ENCODE data around the gene MTUS2.

MTUS2 gene

GRCh38 chr13:29260684-29261083, 440.5 kb downstream of the MTUS2 start:
- no peak for DNase-seq
- no peaks in the 10 kb centered on the region for H3K4me1 ChIP-seq (ENCODE audit: low read length)
- no peaks in the 10 kb centered on the region for H3K9me2 ChIP-seq (replicated peaks; ENCODE audit: insufficient read depth, low read length)
- no peak overlapping the region for H2AFZ ChIP-seq (ENCODE audit: low read length)
- no peak for TF ChIP-seq EZH2 (optimal IDR thresholded peaks at IDR 0.05; ENCODE audit: low read depth, low read length)
- TF ChIP-seq CTCF (IDR thresholded peaks at IDR 0.05; ENCODE audit: low read length): no peak
- no peak for TF ChIP-seq EZH2phosphoT487 (IDR thresholded peaks at IDR 0.05; ENCODE audit: low read length)
- H3K4me3 ChIP-seq (ENCODE audit: low read length): no peak overlapping the region
- no peaks in the 10 kb centered on the region for H3K27me3 ChIP-seq (replicated peaks; ENCODE audit: insufficient read depth, low read length)
- no peaks in the 10 kb centered on the region for H3K9me3 ChIP-seq (replicated peaks; ENCODE audit: insufficient read depth, low read length)
- no peak overlapping the region for H3K9ac ChIP-seq (ENCODE audit: low read length)
- H3K79me2 ChIP-seq (ENCODE audit: low read length): no peaks in the 10 kb centered on the region
- H3K27ac ChIP-seq (ENCODE audit: low read length): no peak overlapping the region
- no peaks in the 10 kb centered on the region for H3K36me3 ChIP-seq (replicated peaks; ENCODE audit: insufficient read depth, low read length)
- no peaks in the 10 kb centered on the region for H4K20me1 ChIP-seq (ENCODE audit: insufficient read depth, low read length)
- no peak overlapping the region for H3K4me2 ChIP-seq (ENCODE audit: low read depth, low read length)
- no peaks in the 10 kb centered on the region for H3F3A ChIP-seq (ENCODE audit: insufficient read depth, low read length)

GRCh38 chr13:29266261-29266660, 446.1 kb downstream of the MTUS2 start:
- Histone ChIP-seq H3K4me3 (ENCODE audit: low read length) (no peak overlapping the region), H3K36me3 (replicated peaks; ENCODE audit: insufficient read depth, low read length) (no peaks in the 10 kb centered on the region), H3F3A (ENCODE audit: insufficient read depth, low read length) (no peaks in the 10 kb centered on the region), H2AFZ (ENCODE audit: low read length) (no peak overlapping the region), H3K27ac (ENCODE audit: low read length) (no peak overlapping the region), H3K9ac (ENCODE audit: low read length) (no peak overlapping the region), H3K4me1 (ENCODE audit: low read length) (no peaks in the 10 kb centered on the region), H3K27me3 (replicated peaks; ENCODE audit: insufficient read depth, low read length) (no peaks in the 10 kb centered on the region), H3K79me2 (ENCODE audit: low read length) (no peaks in the 10 kb centered on the region), H3K9me2 (replicated peaks; ENCODE audit: insufficient read depth, low read length) (no peaks in the 10 kb centered on the region), H4K20me1 (ENCODE audit: insufficient read depth, low read length) (no peaks in the 10 kb centered on the region), H3K9me3 (replicated peaks; ENCODE audit: insufficient read depth, low read length) (no peaks in the 10 kb centered on the region), H3K4me2 (ENCODE audit: low read depth, low read length) (no peak overlapping the region)
- DNase-seq: no peak
- TF ChIP-seq CTCF (IDR thresholded peaks at IDR 0.05; ENCODE audit: low read length) (no peak), EZH2phosphoT487 (IDR thresholded peaks at IDR 0.05; ENCODE audit: low read length) (no peak), EZH2 (optimal IDR thresholded peaks at IDR 0.05; ENCODE audit: low read depth, low read length) (no peak)

- Histone ChIP-seq H3K4me1 (ENCODE audit: low read length) (no peaks in the 10 kb centered on the region), H4K20me1 (ENCODE audit: insufficient read depth, low read length) (no peaks in the 10 kb centered on the region), H3K9me3 (replicated peaks; ENCODE audit: insufficient read depth, low read length) (no peaks in the 10 kb centered on the region), H3K9ac (ENCODE audit: low read length) (no peak overlapping the region), H3K4me2 (ENCODE audit: low read depth, low read length) (no peak overlapping the region), H3K36me3 (replicated peaks; ENCODE audit: insufficient read depth, low read length) (no peaks in the 10 kb centered on the region), H3K79me2 (ENCODE audit: low read length) (no peaks in the 10 kb centered on the region), H3F3A (ENCODE audit: insufficient read depth, low read length) (no peaks in the 10 kb centered on the region), H3K9me2 (replicated peaks; ENCODE audit: insufficient read depth, low read length) (no peaks in the 10 kb centered on the region), H3K4me3 (ENCODE audit: low read length) (no peak overlapping the region), H3K27me3 (replicated peaks; ENCODE audit: insufficient read depth, low read length) (no peaks in the 10 kb centered on the region), H3K27ac (ENCODE audit: low read length) (no peak overlapping the region), H2AFZ (ENCODE audit: low read length) (no peak overlapping the region)
- TF ChIP-seq CTCF (IDR thresholded peaks at IDR 0.05; ENCODE audit: low read length): no peak
- TF ChIP-seq EZH2 (optimal IDR thresholded peaks at IDR 0.05; ENCODE audit: low read depth, low read length): no peak
- DNase-seq: no peak
These were observed 446.9 kb downstream of the MTUS2 start for GRCh38 chr13:29266756-29267733.

Data from MM.1S (cell line).